GM18505 (cell line): ENCODE data around the gene ARHGEF7.

Source experiments
- ATAC-seq: cut with Tn5 transposase; IDR thresholded peaks from one replicate; pipeline ENCODE4 v1.9.1; 2021; ENCODE audit not compliant: unreplicated experiment
- POLR2A ChIP-seq: IDR thresholded peaks from 4 replicates; pipeline ENCODE4 v1.6.1; 2011; ENCODE audit warnings: borderline replicate concordance; ENCODE audit not compliant: insufficient read depth, insufficient read length; ENCODE audit errors: extremely low read depth

The ARHGEF7 gene

GRCh38 chr13:111131048-111131447 lies 15.9 kb downstream of the ARHGEF7 start:
- ATAC-seq = no peak
- TF ChIP-seq POLR2A = no peak

- no peak for TF ChIP-seq POLR2A
- ATAC-seq = no peak
These were observed 16.5 kb downstream of the ARHGEF7 start for GRCh38 chr13:111131611-111132010.

DNA sequence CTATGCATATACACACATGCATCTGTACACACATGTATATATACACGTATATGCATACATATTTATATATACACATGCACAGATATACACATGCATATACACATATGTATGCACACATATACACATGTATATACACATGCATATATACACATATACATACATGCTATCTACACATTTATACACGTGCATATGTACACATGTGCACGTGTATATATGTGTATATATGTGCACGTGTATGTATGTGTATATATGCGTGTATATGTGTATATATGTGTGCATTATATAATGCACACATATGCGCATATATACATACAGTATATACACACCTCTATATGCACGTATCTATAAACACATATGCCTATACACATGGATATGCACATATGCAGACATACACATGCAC lies 17.8 kb downstream of the ARHGEF7 start:
- no peak for ATAC-seq
- TF ChIP-seq POLR2A = no peak

DNA sequence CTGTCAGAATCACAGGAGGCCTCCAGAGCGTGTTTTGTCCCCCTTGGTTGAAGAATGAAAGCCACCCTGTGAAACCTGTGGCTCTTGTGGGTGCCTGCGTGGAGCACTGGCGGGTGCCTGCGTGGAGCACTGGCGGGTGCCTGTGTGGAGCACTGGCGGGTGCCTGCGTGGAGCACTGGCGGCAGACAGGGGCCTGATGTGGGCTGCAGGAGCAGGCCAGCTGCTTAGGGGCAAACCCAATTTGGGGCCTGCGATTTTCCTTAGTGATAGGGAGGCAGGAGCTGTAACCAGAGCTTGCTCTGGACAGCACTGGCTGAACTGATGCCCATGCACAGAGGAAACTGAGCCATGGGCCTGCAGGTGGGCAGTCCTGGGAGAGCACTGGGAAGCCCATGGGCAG lies 24.3 kb downstream of the ARHGEF7 start:
- no peak for ATAC-seq
- no peak for TF ChIP-seq POLR2A

GRCh38 chr13:111139873-111140561 lies 24.9 kb downstream of the ARHGEF7 start:
- no peak for ATAC-seq

GRCh38 chr13:111140562-111141105 lies 25.5 kb downstream of the ARHGEF7 start:
- ATAC-seq = no peak
- TF ChIP-seq POLR2A = no peak

More at GRCh38 chr13:111139873-111140561, 24.9 kb downstream of the ARHGEF7 start:
- no peak for TF ChIP-seq POLR2A

DNA sequence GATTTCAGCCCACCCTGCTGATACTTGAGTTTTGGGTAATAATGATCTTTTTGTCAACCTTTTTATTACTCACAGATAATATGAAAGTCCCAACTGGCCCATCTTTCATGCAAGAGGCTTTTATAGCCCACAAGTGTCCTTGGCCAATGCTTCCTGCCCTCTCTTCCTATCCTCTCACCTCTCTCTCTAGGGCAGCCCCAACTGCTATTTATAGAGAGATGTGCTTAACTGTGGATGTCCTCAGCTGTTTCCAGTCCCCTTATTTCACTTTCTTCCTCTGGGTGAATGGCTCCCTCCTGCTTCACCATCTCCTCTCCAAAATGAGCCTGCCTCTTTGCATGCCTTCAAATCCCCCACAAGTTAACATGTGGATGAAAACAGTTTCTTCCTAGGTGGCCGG lies 27.4 kb downstream of the ARHGEF7 start:
- no peak for TF ChIP-seq POLR2A
- ATAC-seq = no peak

- no peak for ATAC-seq
- TF ChIP-seq POLR2A = no peak
These were observed 28.9 kb downstream of the ARHGEF7 start for GRCh38 chr13:111143865-111144540.

DNA sequence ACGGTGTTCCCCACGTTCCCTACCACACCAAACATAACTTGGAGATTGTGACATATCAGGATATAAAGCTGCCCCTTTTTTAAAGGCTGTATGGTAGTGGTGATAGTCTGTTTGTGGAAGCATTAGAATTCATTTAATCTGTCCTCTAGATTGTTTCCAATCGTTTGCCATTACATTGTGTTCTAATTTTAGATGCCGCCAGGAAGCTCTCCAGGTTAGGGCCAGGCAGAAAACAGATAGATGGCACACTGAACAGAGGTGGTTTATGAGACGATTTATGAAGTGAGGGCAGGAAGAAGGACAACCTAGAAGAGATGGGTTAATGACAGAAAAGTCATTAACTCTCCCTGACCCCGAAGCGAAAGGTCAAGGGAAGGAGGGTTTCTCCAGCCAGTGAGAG lies 30.0 kb downstream of the ARHGEF7 start:
- no peak for TF ChIP-seq POLR2A

DNA sequence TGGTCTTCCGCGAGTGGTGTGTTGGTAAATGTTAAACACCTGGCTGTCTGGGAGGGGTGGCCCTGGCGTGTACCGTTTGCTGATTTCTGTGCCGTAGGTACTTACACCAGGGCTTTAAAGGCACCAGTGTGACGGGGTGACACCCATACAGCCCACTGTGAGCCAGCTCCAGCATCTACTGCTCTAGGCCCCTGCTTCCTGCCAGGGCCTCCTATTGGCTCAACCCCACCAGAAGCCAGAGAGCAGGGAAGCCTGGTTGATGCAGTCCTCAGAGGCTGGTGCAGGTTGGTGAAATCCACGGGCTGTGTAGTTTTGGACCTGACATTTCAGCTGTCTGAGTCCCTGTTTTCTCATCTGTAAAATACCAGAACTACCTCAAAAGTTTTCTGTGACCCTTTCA lies 30.4 kb downstream of the ARHGEF7 start:
- no peak for TF ChIP-seq POLR2A
- no peak for ATAC-seq

More for the DNA sequence above, 30.0 kb downstream of the ARHGEF7 start:
- no peak for ATAC-seq

DNA sequence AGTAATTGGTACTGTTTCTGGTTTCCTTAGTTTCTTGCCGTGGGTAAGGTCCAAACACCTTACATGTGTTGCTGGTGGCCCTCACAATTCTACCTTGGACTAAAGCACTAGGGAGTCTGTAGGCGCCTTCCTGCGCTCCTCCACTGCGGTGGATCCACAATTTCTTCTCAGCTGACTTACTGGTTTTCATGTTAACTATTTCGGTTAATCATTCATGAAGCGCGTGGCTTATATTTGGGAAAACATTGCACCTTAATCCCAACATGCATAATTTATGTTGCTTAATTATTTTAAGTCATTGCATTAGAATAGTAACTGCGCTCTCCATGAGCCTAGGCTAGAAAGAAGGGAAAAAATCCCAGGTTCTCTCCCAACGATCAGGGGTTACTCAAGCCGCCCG lies 37.7 kb downstream of the ARHGEF7 start:
- ATAC-seq = no peak
- no peak for TF ChIP-seq POLR2A

DNA sequence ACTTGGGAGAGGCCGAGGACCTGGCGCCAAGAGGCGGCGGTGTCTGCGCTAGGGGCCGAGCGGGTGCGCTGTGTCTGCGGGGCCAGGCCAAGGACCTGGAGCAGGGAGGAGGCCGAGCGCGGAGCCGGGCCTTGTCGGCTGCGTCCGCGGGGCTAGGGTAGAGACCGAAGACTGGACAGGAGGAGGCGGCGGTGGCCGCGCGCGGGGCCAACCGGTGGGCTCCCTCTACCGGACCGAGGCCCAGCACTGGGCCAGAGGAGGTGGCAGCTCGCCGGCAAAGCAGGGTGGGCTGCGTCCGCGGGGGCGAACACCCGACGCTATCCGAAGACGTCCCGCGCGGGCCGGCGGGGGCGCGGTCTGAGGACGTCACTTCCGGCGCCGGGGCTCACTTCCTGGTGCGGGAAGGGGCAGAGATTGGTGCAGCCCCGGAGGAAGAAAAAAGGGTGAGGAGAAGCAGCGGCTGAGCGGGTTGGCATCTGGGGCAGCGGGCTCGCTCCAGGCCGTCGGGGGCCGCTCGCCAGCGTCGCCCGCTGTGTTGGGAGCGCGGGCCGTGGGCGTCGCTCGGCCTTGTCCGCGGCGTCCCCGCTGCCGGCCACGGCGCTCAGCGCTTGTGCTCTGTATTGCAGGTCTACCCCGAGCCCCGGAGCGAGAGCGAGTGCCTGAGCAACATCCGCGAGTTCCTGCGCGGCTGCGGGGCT lies 38.3 kb downstream of the ARHGEF7 start:
- peak; percentile 90 for ATAC-seq
- TF ChIP-seq POLR2A = peak; percentile 87

DNA sequence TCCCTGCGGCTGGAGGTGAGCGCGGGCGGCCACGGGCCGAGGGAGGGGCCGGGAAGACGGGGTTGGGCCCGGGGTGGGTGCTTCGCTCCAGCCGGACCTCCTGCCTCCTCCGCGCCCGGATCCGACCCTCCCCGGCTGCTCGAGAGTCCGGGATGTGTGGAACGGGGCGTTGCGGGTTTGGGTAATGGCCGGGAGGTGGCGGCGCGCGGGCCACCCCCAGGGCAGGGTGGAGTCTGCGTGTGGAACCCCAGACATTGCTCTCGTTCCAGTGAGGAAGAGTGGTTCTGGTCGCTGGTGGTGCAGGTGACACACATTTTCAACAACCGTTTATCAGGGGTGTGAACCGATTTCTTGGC lies 38.8 kb downstream of the ARHGEF7 start:
- ATAC-seq = peak; percentile 46
- no peak for TF ChIP-seq POLR2A
